GM08714 (cell line): Measurements from ENCODE around the gene FOXL2NB.

Experiments used
- H3K4me3 ChIP-seq: fragments of 200-500 bp; sonication (Bioruptor generic); 2 replicates; pipeline ENCODE4 v1.5.1; 2014; ENCODE audit warnings: mild to moderate bottlenecking, low read length, inconsistent platforms
- ZNF274 ChIP-seq: IDR thresholded peaks from 2 replicates; pipeline ENCODE4 v1.6.1; 2012; ENCODE audit warnings: mild to moderate bottlenecking, low read depth, low read length

FOXL2NB gene

GRCh38 chr3:138946663-138947494 lies at the start of gene FOXL2NB, which contains the start of gene FOXL2:
FOXL2NB (plus strand) TSS chr3:138947217; CDS start chr3:138947365, 148 bp downstream.
FOXL2 (minus strand) TSS chr3:138947137; CDS start chr3:138946722, 415 bp downstream.
- peak within 1 kb of the TSS; percentile 12; the same call in 1 of the 2 replicates for H3K4me3 ChIP-seq
- no peak for TF ChIP-seq ZNF274

- no peak for TF ChIP-seq ZNF274
- no peak overlapping the region for H3K4me3 ChIP-seq
Observed at GRCh38 chr3:138898301-138898700, 48.7 kb upstream of the FOXL2NB start.

- H3K4me3 ChIP-seq, result no peak overlapping the region
- TF ChIP-seq ZNF274, result no peak
Observed at GRCh38 chr3:138898708-138899107, 48.3 kb upstream of the FOXL2NB start.

GRCh38 chr3:138899351-138899991 lies 47.5 kb upstream of the FOXL2NB start:
- no peak overlapping the region for H3K4me3 ChIP-seq
- TF ChIP-seq ZNF274, result no peak

- no peak overlapping the region for H3K4me3 ChIP-seq
- no peak for TF ChIP-seq ZNF274
Observed at GRCh38 chr3:138901567-138901966, 45.5 kb upstream of the FOXL2NB start.

GRCh38 chr3:138902171-138902570 lies 44.8 kb upstream of the FOXL2NB start:
- no peak overlapping the region for H3K4me3 ChIP-seq
- TF ChIP-seq ZNF274, result no peak

- no peak for TF ChIP-seq ZNF274
- no peak overlapping the region for H3K4me3 ChIP-seq
Observed at GRCh38 chr3:138907539-138907938, 39.5 kb upstream of the FOXL2NB start.

GRCh38 chr3:138908846-138909245 lies 38.2 kb upstream of the FOXL2NB start:
- no peak overlapping the region for H3K4me3 ChIP-seq

GRCh38 chr3:138909904-138910303 lies 37.1 kb upstream of the FOXL2NB start:
- H3K4me3 ChIP-seq, result no peak overlapping the region
- no peak for TF ChIP-seq ZNF274

More at GRCh38 chr3:138908846-138909245, 38.2 kb upstream of the FOXL2NB start:
- TF ChIP-seq ZNF274, result no peak

GRCh38 chr3:138911621-138912020 lies 35.4 kb upstream of the FOXL2NB start:
- no peak overlapping the region for H3K4me3 ChIP-seq
- TF ChIP-seq ZNF274, result no peak

- TF ChIP-seq ZNF274, result no peak
- no peak overlapping the region for H3K4me3 ChIP-seq
Observed at GRCh38 chr3:138912237-138912636, 34.8 kb upstream of the FOXL2NB start.

GRCh38 chr3:138913766-138914165 lies 33.3 kb upstream of the FOXL2NB start:
- no peak overlapping the region for H3K4me3 ChIP-seq
- TF ChIP-seq ZNF274, result no peak

- H3K4me3 ChIP-seq, result peak overlapping the region; percentile 45; the same call in 1 of the 2 replicates
Observed at GRCh38 chr3:138914870-138915502, 32.0 kb upstream of the FOXL2NB start.

More at GRCh38 chr3:138914870-138915502, 32.0 kb upstream of the FOXL2NB start:
- TF ChIP-seq ZNF274, result no peak
